ENCODE results near the gene MC1R. TPM values are rescaled to one million over a fixed set of nuclear protein-coding genes. Genes with fewer than 3 reads are reported as not detected.
"Not testable (repeated sequence)": the region's sequence is repeated elsewhere in the genome, so short reads cannot be mapped to it uniquely, and the experiment has no call there.

The MC1R gene
- total RNA-seq, 1 donor from 2014 or later = 6.8 TPM

DNA sequence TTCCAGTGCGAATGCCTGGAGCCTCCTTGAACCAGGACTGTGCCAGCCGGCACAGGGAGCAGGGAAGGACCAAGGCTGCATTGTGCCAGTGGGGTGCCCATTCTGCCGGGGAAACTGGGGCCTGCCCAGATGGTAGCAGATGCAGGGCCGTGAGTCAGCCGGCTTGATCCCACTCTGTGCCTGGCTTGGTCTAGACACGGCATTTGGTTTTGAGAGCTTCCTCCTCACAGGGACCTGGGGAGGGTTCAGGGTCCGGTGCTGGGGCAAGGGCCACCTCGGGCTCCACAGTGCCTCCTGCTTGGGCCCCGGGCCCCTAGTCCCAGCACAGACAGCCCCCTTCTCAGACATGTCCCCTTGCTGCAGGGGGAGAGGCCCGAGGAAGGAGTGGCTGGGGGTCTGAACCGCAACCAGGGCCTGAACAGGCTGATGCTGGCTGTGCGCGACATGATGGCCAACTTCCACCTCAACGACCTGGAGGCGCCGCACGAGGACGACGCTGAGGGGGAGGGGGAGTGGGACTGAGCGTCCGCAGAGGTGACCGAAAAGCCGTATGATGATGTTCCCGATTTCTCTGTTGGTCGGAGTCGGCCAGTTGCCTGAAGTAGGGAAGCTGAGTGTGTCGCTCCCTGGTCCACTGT is 7.8 kb upstream of the MC1R start:
- no peaks in the 10 kb centered on the region for H3K9me3 Mint-ChIP-seq
- no peak overlapping the region for H3K4me3 Mint-ChIP-seq
- POLR2A ChIA-PET = interaction anchor here (0.5 to 1.5 kb wide), 6 partner anchors 34 to 205 kb away, joined by 3 to 6 read pairs (median 4); partner anchors contain the start of gene TCF25
- H3K27me3 Mint-ChIP-seq = no peaks in the 10 kb centered on the region
- H3K4me1 Mint-ChIP-seq = peaks cover 5% of the 10 kb centered on the region
- H3K27ac Mint-ChIP-seq = no peak overlapping the region
- intact Hi-C loops (cut with micrococcal nuclease) = loop anchor here (1.0 kb wide), 1 partner anchor 205 kb away; no protein-coding TSS in a partner anchor
- peaks cover 45% of the 10 kb centered on the region for H3K36me3 Mint-ChIP-seq (ENCODE audit: low read depth)
- no peak for TF ChIP-seq CTCF (IDR thresholded peaks at IDR 0.05)
- CTCF ChIA-PET = interaction anchor here (0.8 to 3.2 kb wide), 9 partner anchors 8 to 211 kb away, joined by 3 to 10 read pairs (median 4); partner anchors contain the start of genes MC1R and TUBB3
- DNase-seq (no peak), ATAC-seq (ENCODE audit: low read depth) (no peak)

DNA sequence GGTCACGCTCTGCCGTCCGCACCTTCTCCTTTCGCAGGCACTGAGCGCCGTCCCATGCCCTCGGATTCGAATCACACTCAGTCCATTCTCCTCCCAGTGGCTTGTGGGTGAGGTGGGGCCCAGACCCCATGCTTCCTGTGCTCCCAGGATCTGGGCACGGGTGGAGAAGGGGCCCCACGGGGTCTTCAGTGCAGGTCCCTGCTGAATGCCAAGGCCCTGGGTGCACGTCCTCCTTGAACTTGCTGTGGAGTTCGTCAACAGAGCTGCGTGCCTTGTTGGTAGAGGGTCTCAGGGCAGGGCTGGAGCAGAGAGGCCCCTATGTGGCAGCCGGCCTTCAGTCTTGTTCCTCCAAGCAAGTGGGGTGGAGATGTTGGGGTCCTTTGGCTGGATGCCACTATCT is 7.3 kb upstream of the MC1R start:
- H3K9me3 Mint-ChIP-seq = no peaks in the 10 kb centered on the region
- POLR2A ChIA-PET = interaction anchor here (1.0 to 1.5 kb wide), 2 partner anchors 38 to 205 kb away, joined by 3 to 4 read pairs; partner anchors contain the start of gene TCF25
- no peak for ATAC-seq (ENCODE audit: low read depth)
- peaks cover 40% of the 10 kb centered on the region for H3K36me3 Mint-ChIP-seq (ENCODE audit: low read depth)
- no peaks in the 10 kb centered on the region for H3K27me3 Mint-ChIP-seq
- no peak overlapping the region for H3K4me3 Mint-ChIP-seq
- no peak for DNase-seq
- intact Hi-C loops (cut with micrococcal nuclease) = no loop called here
- peaks cover 5% of the 10 kb centered on the region for H3K4me1 Mint-ChIP-seq
- H3K27ac Mint-ChIP-seq = no peak overlapping the region
- CTCF ChIA-PET = no interaction called here
- TF ChIP-seq CTCF (IDR thresholded peaks at IDR 0.05) = no peak

GRCh38 chr16:89912143-89912542 is 6.5 kb upstream of the MC1R start:
- Mint-ChIP-seq H3K4me3 (no peak overlapping the region), H3K9me3 (no peaks in the 10 kb centered on the region), H3K27ac (no peak overlapping the region), H3K27me3 (no peaks in the 10 kb centered on the region), H3K36me3 (ENCODE audit: low read depth) (peaks cover 32% of the 10 kb centered on the region), H3K4me1 (peaks cover 5% of the 10 kb centered on the region)
- no peak for DNase-seq
- CTCF ChIA-PET = no interaction called here
- POLR2A ChIA-PET = interaction anchor here (1.0 kb wide), 2 partner anchors 38 to 212 kb away, joined by 3 read pairs; partner anchors contain the start of gene TCF25
- TF ChIP-seq CTCF (IDR thresholded peaks at IDR 0.05) = no peak
- intact Hi-C loops (cut with micrococcal nuclease) = no loop called here
- no peak for ATAC-seq (ENCODE audit: low read depth)

DNA sequence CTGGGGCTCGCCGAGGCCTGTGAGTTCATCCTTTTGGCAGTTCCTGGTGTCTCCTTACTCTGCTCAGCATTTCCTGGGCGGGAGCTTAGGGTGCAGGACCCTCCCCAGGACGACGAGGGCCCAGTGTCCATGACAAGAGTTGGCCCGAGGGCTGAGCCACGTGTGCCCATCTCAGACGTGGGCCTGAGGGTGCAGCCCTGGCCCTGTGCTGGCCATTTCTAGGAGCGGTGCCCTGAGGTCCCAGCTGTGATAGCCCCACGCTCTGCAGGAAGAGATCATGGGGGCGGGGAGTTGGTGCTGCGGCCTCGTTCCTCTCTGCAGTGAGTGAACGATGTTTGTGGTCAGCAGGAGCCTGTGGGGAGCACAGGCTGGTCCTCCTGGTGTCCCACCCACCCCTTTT is 6.0 kb upstream of the MC1R start:
- peaks cover 32% of the 10 kb centered on the region for H3K36me3 Mint-ChIP-seq (ENCODE audit: low read depth)
- TF ChIP-seq CTCF (IDR thresholded peaks at IDR 0.05) = no peak
- intact Hi-C loops (cut with micrococcal nuclease) = no loop called here
- H3K9me3 Mint-ChIP-seq = no peaks in the 10 kb centered on the region
- H3K27ac Mint-ChIP-seq = no peak overlapping the region
- ChIA-PET CTCF (no interaction called here), POLR2A (interaction anchor here (1.0 kb wide), 1 partner anchor 212 kb away, joined by 3 read pairs; no protein-coding TSS in a partner anchor)
- H3K27me3 Mint-ChIP-seq = no peaks in the 10 kb centered on the region
- no peak overlapping the region for H3K4me3 Mint-ChIP-seq
- no peak for ATAC-seq (ENCODE audit: low read depth)
- H3K4me1 Mint-ChIP-seq = peaks cover 7% of the 10 kb centered on the region
- DNase-seq = no peak

GRCh38 chr16:89913408-89914387 is 5.0 kb upstream of the MC1R start:
- Mint-ChIP-seq H3K27ac (no peak overlapping the region), H3K36me3 (ENCODE audit: low read depth) (peaks cover 31% of the 10 kb centered on the region), H3K27me3 (no peaks in the 10 kb centered on the region), H3K4me3 (no peak overlapping the region), H3K9me3 (no peaks in the 10 kb centered on the region), H3K4me1 (peaks cover 14% of the 10 kb centered on the region)
- intact Hi-C loops (cut with micrococcal nuclease) = no loop called here
- CTCF ChIA-PET = no interaction called here
- DNase-seq = no peak
- no peak for ATAC-seq (ENCODE audit: low read depth)
- POLR2A ChIA-PET = interaction anchor here (0.6 kb wide), 1 partner anchor 233 kb away, joined by 4 read pairs; no protein-coding TSS in a partner anchor
- TF ChIP-seq CTCF (IDR thresholded peaks at IDR 0.05) = no peak

DNA sequence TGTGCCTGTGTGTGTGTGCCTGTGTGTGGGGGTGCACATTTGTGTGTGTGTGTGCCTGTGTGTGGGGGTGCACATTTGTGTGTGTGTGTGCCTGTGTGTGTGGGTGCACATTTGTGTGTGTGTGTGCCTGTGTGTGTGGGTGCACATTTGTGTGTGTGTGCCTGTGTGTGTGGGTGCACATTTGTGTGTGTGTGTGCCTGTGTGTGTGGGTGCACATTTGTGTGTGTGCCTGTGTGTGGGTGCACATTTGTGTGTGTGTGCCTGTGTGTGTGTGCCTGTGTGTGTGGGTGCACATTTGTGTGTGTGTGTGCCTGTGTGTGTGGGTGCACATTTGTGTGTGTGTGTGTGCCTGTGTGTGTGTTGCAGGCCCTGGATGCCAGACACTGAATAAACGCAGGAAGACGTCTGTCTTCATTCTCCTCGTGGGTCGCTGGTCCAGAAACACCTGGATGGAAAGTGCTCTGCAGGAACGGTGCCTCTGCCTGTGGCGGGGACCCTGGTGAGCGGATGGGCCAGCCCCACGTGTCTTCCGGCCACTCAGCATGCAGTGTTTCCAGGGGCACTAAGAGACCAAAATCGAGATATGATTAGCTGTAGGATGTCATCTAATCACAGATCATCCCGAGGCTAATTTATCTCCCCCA is 3.9 kb upstream of the MC1R start:
- H3K4me1 Mint-ChIP-seq = peaks cover 17% of the 10 kb centered on the region
- H3K36me3 Mint-ChIP-seq (ENCODE audit: low read depth) = peaks cover 23% of the 10 kb centered on the region
- H3K27me3 Mint-ChIP-seq; H3K4me3 Mint-ChIP-seq; H3K9me3 Mint-ChIP-seq; ATAC-seq (ENCODE audit: low read depth); H3K27ac Mint-ChIP-seq; CTCF ChIA-PET; POLR2A ChIA-PET; DNase-seq; intact Hi-C loops (cut with micrococcal nuclease): not testable (repeated sequence)
